Activated CD4-positive, alpha-beta memory T cell treated with anti-CD3 and anti-CD28 coated beads, Interleukin-2, amount 10 ng/mL, durations not matched to agents 7 days and 5 days (primary cell): ENCODE results near the gene GIMD1. TPM values are rescaled to one million over a fixed set of nuclear protein-coding genes. Genes with fewer than 3 reads are reported as not detected.

Experiments used
- CTCF ChIA-PET: fragments of 350-600 bp; sonication (Branson Sonifier 250); formaldehyde crosslinking; loops from one replicate; lab custom pipeline; 2021; ENCODE audit warnings: antibody characterized with exemption, inconsistent platforms; lab: Charles Lee
- POLR2A ChIA-PET: fragments of 350-600 bp; sonication (Branson Sonifier 250); formaldehyde crosslinking; loops from one replicate; lab custom pipeline; 2021; ENCODE audit warnings: antibody characterized with exemption; lab: Charles Lee
- DNase-seq: peaks from one replicate; pipeline ENCODE4 v3.0.0-alpha.2; 2020
- H3K27ac Mint-ChIP-seq: one replicate; pipeline ENCODE4 v1.8.0; 2021; ENCODE audit warnings: mild to moderate bottlenecking, mixed read lengths
- H3K27me3 Mint-ChIP-seq: one replicate; pipeline ENCODE4 v1.8.0; 2021; ENCODE audit warnings: mixed read lengths
- H3K36me3 Mint-ChIP-seq: one replicate; pipeline ENCODE4 v1.8.0; 2021; ENCODE audit warnings: low read depth, mixed read lengths
- H3K4me1 Mint-ChIP-seq: one replicate; pipeline ENCODE4 v1.8.0; 2021; ENCODE audit warnings: mixed read lengths
- H3K4me3 Mint-ChIP-seq: one replicate; pipeline ENCODE4 v1.8.0; 2021; ENCODE audit warnings: mild to moderate bottlenecking, mixed read lengths
- H3K9me3 Mint-ChIP-seq: one replicate; pipeline ENCODE4 v1.8.0; 2021; ENCODE audit warnings: mixed read lengths
- total RNA-seq, 2 experiments: library from RNA; stranded (reverse); gene quantifications; one replicate each; pipeline ENCODE4 v1.2.3, GENCODE V29; 2021

Gene GIMD1
- total RNA-seq, 2 experiments from 2014 or later: not detected

GRCh38 chr4:106369456-106370060 is 980 bp upstream of the GIMD1 start:
- POLR2A ChIA-PET: no interaction called here
- no peaks in the 10 kb centered on the region for H3K9me3 Mint-ChIP-seq
- H3K36me3 Mint-ChIP-seq: no peaks in the 10 kb centered on the region
- no peak overlapping the region for H3K27ac Mint-ChIP-seq
- H3K4me3 Mint-ChIP-seq: no peak overlapping the region
- no peaks in the 10 kb centered on the region for H3K4me1 Mint-ChIP-seq
- CTCF ChIA-PET: interaction anchor here (1.6 kb wide), 1 partner anchor 9 kb away, joined by 5 read pairs; no protein-coding TSS in a partner anchor
- DNase-seq: no peak
- H3K27me3 Mint-ChIP-seq: peaks cover 16% of the 10 kb centered on the region

GRCh38 chr4:106367072-106367471 is 1.5 kb downstream of the GIMD1 start:
- POLR2A ChIA-PET: no interaction called here
- Mint-ChIP-seq H3K4me3 (no peak overlapping the region), H3K27me3 (peaks cover 11% of the 10 kb centered on the region), H3K4me1 (no peaks in the 10 kb centered on the region), H3K9me3 (no peaks in the 10 kb centered on the region), H3K36me3 (no peaks in the 10 kb centered on the region), H3K27ac (no peak overlapping the region)
- CTCF ChIA-PET: no interaction called here
- DNase-seq: no peak

GRCh38 chr4:106366026-106366425 is 2.6 kb downstream of the GIMD1 start:
- Mint-ChIP-seq H3K4me1 (no peaks in the 10 kb centered on the region), H3K36me3 (no peaks in the 10 kb centered on the region), H3K27ac (no peak overlapping the region), H3K9me3 (no peaks in the 10 kb centered on the region), H3K27me3 (peaks cover 8% of the 10 kb centered on the region), H3K4me3 (no peak overlapping the region)
- ChIA-PET POLR2A (no interaction called here), CTCF (no interaction called here)
- no peak for DNase-seq

- Mint-ChIP-seq H3K4me3 (no peak overlapping the region), H3K36me3 (no peaks in the 10 kb centered on the region), H3K27me3 (peaks cover 8% of the 10 kb centered on the region), H3K27ac (no peak overlapping the region), H3K9me3 (no peaks in the 10 kb centered on the region), H3K4me1 (no peaks in the 10 kb centered on the region)
- POLR2A ChIA-PET: no interaction called here
- DNase-seq: no peak
- CTCF ChIA-PET: interaction anchor here (0.8 kb wide), 1 partner anchor 150 kb away, joined by 3 read pairs; no protein-coding TSS in a partner anchor
Measured at GRCh38 chr4:106365613-106366012, 3.0 kb downstream of the GIMD1 start.

- no peak for DNase-seq
- ChIA-PET POLR2A (no interaction called here), CTCF (no interaction called here)
- H3K4me3 Mint-ChIP-seq: no peak overlapping the region
- no peak overlapping the region for H3K27ac Mint-ChIP-seq
- H3K27me3 Mint-ChIP-seq: peaks cover 3% of the 10 kb centered on the region
- H3K4me1 Mint-ChIP-seq: no peaks in the 10 kb centered on the region
- no peaks in the 10 kb centered on the region for H3K9me3 Mint-ChIP-seq
- H3K36me3 Mint-ChIP-seq: no peaks in the 10 kb centered on the region
Measured at GRCh38 chr4:106364282-106364681, 4.3 kb downstream of the GIMD1 start.

- H3K27ac Mint-ChIP-seq: no peak overlapping the region
- no peaks in the 10 kb centered on the region for H3K36me3 Mint-ChIP-seq
- no peak for DNase-seq
- POLR2A ChIA-PET: no interaction called here
- CTCF ChIA-PET: no interaction called here
- no peaks in the 10 kb centered on the region for H3K9me3 Mint-ChIP-seq
- no peak overlapping the region for H3K4me3 Mint-ChIP-seq
- no peaks in the 10 kb centered on the region for H3K4me1 Mint-ChIP-seq
- H3K27me3 Mint-ChIP-seq: peaks cover 3% of the 10 kb centered on the region
Measured at GRCh38 chr4:106362086-106362825, 6.3 kb downstream of the GIMD1 start.

GRCh38 chr4:106358899-106359298 is 9.7 kb downstream of the GIMD1 start:
- H3K27ac Mint-ChIP-seq: no peak overlapping the region
- H3K36me3 Mint-ChIP-seq: no peaks in the 10 kb centered on the region
- H3K4me3 Mint-ChIP-seq: no peak overlapping the region
- DNase-seq: no peak
- H3K27me3 Mint-ChIP-seq: peaks cover 3% of the 10 kb centered on the region
- H3K9me3 Mint-ChIP-seq: no peaks in the 10 kb centered on the region
- no peaks in the 10 kb centered on the region for H3K4me1 Mint-ChIP-seq
- ChIA-PET CTCF (no interaction called here), POLR2A (no interaction called here)

GRCh38 chr4:106355193-106355592 is 13.4 kb downstream of the GIMD1 start:
- DNase-seq: no peak
- ChIA-PET CTCF (no interaction called here), POLR2A (no interaction called here)
- Mint-ChIP-seq H3K4me3 (no peak overlapping the region), H3K27me3 (no peaks in the 10 kb centered on the region), H3K27ac (no peak overlapping the region), H3K9me3 (no peaks in the 10 kb centered on the region), H3K4me1 (no peaks in the 10 kb centered on the region), H3K36me3 (peaks cover 8% of the 10 kb centered on the region)

- H3K27ac Mint-ChIP-seq: no peak overlapping the region
- no peak for DNase-seq
- H3K27me3 Mint-ChIP-seq: no peaks in the 10 kb centered on the region
- ChIA-PET POLR2A (no interaction called here), CTCF (interaction anchor here (1.1 kb wide), 1 partner anchor 25 kb away, joined by 3 read pairs; no protein-coding TSS in a partner anchor)
- no peak overlapping the region for H3K4me3 Mint-ChIP-seq
- no peaks in the 10 kb centered on the region for H3K9me3 Mint-ChIP-seq
- peaks cover 13% of the 10 kb centered on the region for H3K36me3 Mint-ChIP-seq
- H3K4me1 Mint-ChIP-seq: no peaks in the 10 kb centered on the region
Measured at GRCh38 chr4:106353786-106354185, 14.8 kb downstream of the GIMD1 start.

GRCh38 chr4:106351016-106351415 is 17.6 kb downstream of the GIMD1 start:
- DNase-seq: no peak
- no peak overlapping the region for H3K27ac Mint-ChIP-seq
- POLR2A ChIA-PET: no interaction called here
- no peaks in the 10 kb centered on the region for H3K4me1 Mint-ChIP-seq
- H3K4me3 Mint-ChIP-seq: no peak overlapping the region
- H3K27me3 Mint-ChIP-seq: no peaks in the 10 kb centered on the region
- no peaks in the 10 kb centered on the region for H3K9me3 Mint-ChIP-seq
- CTCF ChIA-PET: no interaction called here
- peaks cover 29% of the 10 kb centered on the region for H3K36me3 Mint-ChIP-seq

GRCh38 chr4:106347167-106347566 is 21.4 kb downstream of the GIMD1 start:
- ChIA-PET CTCF (interaction anchor here (1.4 kb wide), 1 partner anchor 81 kb away, joined by 3 read pairs; no protein-coding TSS in a partner anchor), POLR2A (interaction anchor here (1.3 kb wide), 1 partner anchor 31 kb away, joined by 3 read pairs; the partner anchor contains the start of gene TBCK)
- Mint-ChIP-seq H3K4me3 (no peak overlapping the region), H3K4me1 (peaks cover 1% of the 10 kb centered on the region), H3K9me3 (no peaks in the 10 kb centered on the region), H3K27me3 (no peaks in the 10 kb centered on the region), H3K27ac (no peak overlapping the region), H3K36me3 (peaks cover 42% of the 10 kb centered on the region)
- DNase-seq: no peak

GRCh38 chr4:106344647-106344970 is 24.0 kb downstream of the GIMD1 start:
- H3K36me3 Mint-ChIP-seq: peaks cover 59% of the 10 kb centered on the region
- H3K9me3 Mint-ChIP-seq: peaks cover 7% of the 10 kb centered on the region
- H3K4me1 Mint-ChIP-seq: peaks cover 18% of the 10 kb centered on the region
- H3K27me3 Mint-ChIP-seq: no peaks in the 10 kb centered on the region
- ChIA-PET CTCF (no interaction called here), POLR2A (no interaction called here)
- H3K4me3 Mint-ChIP-seq: no peak overlapping the region
- H3K27ac Mint-ChIP-seq: no peak overlapping the region
- DNase-seq: no peak

- Mint-ChIP-seq H3K4me1 (peaks cover 18% of the 10 kb centered on the region), H3K27me3 (no peaks in the 10 kb centered on the region), H3K4me3 (no peak overlapping the region), H3K36me3 (peaks cover 61% of the 10 kb centered on the region), H3K9me3 (peaks cover 7% of the 10 kb centered on the region), H3K27ac (no peak overlapping the region)
- DNase-seq: no peak
- ChIA-PET POLR2A (no interaction called here), CTCF (no interaction called here)
Measured at GRCh38 chr4:106343865-106344646, 24.5 kb downstream of the GIMD1 start.
